Measurements from ENCODE around the gene CAMK2N1.
"Not testable (repeated sequence)": the region's sequence is repeated elsewhere in the genome, so short reads cannot be mapped to it uniquely, and the experiment has no call there.

The CAMK2N1 gene

DNA sequence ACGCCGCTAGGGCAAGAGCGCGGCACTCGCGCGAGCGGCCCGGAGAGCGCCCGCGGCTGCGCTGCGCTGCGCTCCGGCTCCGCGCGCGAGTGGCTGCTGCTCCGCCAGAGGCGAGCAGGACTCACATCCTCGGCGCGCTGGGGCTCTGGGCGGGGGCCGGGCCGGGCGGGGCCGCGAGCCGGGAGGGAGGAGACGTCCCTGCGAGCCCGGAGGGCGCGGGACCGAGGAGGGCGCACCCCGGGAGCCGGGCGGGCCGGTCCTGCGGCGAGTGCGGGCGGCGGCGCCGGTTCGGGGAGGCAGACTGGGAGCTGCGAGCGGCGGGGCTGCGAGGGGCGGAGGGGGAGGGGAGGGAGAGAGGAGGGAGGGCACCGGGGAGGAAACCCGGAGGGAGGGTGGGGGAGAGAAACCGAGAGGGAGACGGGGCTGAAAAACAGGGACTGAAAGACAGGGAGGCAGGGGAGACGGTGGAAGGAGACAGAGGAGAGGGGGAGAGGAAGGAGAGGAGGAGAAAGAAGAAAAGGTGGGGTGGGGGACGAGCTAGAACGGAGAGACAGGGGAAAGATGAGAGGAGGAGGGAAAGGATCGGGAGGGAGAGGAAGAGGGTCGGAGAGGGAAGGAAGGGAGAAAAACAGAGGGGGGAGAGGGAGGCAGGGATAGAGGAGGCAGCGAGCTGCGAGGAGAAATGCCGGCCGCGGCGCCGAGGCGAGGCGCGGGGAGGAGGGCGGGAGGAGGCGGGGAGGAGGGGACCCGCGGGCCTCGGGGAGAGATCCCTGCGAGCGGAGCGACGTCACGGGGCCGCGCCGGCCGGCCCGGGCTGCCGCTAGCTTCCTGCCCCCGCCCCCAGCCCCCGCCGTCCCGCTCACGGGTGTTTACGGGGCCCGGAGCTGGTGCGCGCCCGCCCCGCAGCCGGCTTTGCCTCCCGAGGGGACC, at the start of gene CAMK2N1:
CAMK2N1 (minus strand) TSS at position 684 of the 930 bp plus-strand sequence. CDS start 831 bp downstream, outside the sequence.
- DNase-seq (ENCODE audit: low read depth in 2 of 2), result peak; percentile 41 to 54

DNA sequence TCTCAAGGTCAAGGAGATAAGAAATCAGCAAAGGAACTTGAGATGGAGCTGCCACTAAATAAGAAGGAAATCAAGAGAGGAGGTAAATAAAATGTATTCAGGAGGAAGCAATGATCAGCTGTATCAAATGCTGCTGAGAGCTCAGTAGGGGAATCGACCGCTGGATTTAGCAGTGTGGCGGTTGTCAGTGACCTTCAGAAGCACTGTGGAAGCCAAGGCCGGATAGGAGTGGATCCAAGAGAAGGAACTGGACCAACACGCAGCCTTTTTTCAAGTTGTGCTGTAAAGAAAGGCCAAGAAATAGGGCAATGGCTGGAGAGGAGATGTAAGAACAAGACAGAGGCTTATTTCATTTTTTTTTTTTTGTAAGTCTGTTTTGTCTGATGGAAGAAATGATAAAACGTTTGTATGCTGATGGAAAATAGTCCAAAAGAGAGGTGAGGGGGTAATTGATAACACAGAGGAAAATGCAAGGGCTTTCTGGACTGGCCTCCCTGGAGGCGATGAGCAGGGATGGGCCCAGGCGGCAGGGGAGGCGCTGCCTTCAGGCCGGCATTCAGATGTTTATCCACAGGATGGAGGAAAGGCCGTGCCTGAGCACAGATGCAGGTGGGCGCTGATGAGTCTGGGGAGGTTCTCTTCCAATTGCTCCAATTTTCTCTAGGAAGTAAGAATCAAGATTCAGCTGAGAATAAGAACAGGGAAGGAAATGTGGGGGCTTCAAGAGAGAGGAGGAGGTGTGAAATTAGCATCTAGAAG, 48.8 kb upstream of the CAMK2N1 start:
- no peak for DNase-seq (ENCODE audit: low read depth in 2 of 2)

- no peak for DNase-seq (ENCODE audit: low read depth in 2 of 2)
Measured at GRCh38 chr1:20533635-20534034, 47.6 kb upstream of the CAMK2N1 start.

DNA sequence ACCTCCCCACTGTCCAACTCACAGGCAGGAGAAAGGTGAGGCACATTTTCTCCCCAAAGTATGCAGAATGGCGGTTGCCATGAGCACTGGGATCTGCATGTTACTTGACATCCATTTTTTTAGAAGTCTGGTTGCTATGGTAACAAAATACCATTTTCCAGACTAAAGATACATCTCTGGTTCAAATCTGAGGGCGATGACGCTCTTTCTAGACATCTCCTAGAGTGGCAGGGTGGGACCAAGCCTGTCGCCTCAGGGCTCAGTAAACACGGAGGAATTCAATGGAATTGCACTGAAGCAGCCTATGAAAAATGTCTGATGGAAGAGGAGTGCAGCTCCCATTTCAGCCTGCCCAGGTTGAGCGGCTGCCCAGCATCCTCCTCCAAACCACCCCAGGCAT, 44.9 kb upstream of the CAMK2N1 start:
- no peak for DNase-seq (ENCODE audit: low read depth in 2 of 2)

DNA sequence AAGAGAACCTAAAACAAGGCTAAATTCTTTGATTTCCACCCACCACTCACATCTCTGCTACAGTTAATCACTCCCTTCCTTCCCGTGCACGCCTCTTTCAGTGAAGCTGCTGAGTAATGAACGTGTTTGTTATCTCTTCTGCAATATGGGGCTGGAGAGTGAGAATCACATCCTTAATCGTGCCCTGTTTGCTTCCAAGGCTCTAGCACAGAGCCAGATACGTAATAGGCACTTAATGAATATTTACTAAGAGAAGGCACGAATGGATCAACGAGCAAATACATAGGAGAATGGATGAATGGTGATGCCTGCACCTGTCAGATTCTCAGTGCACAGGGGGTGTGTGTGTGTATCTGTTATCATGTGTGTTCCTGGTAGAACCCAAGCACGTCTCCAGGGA, 44.3 kb upstream of the CAMK2N1 start:
- no peak for DNase-seq (ENCODE audit: low read depth in 2 of 2)

DNA sequence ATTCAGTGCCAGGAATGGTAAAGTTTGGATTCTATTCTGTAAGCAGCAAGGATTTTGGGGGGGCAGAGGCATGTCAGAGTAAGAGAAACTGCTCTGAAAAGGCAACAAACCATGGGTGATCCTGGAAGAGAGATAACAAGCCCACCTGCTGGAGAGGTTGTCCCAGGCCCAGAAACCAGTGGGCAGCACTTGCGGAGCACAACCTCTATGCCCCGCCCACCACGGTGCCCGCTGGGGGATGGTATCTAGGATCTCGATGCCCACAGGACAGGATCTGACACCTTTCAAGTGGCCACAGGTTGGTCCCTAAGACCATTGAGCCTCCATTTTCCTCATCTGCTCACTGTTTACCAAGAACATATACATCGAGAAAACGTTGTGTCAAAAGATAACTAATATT, 42.2 kb upstream of the CAMK2N1 start:
- no peak for DNase-seq (ENCODE audit: low read depth in 2 of 2)

GRCh38 chr1:20526267-20526666, 40.3 kb upstream of the CAMK2N1 start:
- no peak for DNase-seq (ENCODE audit: low read depth in 2 of 2)

GRCh38 chr1:20521960-20522861, 36.2 kb upstream of the CAMK2N1 start:
- DNase-seq (ENCODE audit: low read depth in 2 of 2), result peak; percentile 47 to 48

DNA sequence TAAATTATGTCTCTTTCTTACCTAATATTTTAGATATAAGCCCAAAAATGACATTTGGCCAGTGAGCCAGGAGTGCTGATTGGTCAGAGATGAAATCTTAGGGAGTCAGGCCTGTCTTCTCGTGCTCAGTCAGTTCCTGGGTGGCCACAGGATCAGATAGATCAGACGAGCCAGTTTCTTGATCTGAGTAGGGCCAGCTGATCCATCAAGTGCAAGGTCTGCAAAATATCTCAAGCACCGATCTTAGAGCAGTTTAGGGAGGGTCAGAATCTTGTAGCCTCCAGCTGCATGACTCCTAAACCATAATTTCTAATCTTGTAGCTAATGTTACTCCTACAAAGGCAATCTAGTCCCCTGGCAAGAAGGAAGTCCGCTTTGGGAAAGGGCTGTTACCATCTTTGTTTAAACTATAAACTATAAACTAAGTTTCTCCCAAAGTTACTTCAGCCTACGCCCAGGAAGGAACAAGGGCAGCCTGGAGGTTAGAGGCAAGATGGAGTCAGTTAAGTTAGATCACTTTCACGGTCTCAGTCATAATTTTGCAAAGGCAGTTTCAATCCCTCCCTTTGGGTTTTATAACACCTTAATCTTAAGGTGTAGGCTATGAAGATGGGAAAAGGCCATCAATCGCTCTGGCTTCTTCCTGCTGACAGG, 33.7 kb upstream of the CAMK2N1 start:
- DNase-seq (ENCODE audit: low read depth in 2 of 2), result not testable (repeated sequence)

- no peak for DNase-seq (ENCODE audit: low read depth in 2 of 2)
Measured at GRCh38 chr1:20511518-20512428, 25.8 kb upstream of the CAMK2N1 start.

GRCh38 chr1:20508411-20508771, 22.4 kb upstream of the CAMK2N1 start:
- DNase-seq (ENCODE audit: low read depth in 2 of 2), result no peak

DNA sequence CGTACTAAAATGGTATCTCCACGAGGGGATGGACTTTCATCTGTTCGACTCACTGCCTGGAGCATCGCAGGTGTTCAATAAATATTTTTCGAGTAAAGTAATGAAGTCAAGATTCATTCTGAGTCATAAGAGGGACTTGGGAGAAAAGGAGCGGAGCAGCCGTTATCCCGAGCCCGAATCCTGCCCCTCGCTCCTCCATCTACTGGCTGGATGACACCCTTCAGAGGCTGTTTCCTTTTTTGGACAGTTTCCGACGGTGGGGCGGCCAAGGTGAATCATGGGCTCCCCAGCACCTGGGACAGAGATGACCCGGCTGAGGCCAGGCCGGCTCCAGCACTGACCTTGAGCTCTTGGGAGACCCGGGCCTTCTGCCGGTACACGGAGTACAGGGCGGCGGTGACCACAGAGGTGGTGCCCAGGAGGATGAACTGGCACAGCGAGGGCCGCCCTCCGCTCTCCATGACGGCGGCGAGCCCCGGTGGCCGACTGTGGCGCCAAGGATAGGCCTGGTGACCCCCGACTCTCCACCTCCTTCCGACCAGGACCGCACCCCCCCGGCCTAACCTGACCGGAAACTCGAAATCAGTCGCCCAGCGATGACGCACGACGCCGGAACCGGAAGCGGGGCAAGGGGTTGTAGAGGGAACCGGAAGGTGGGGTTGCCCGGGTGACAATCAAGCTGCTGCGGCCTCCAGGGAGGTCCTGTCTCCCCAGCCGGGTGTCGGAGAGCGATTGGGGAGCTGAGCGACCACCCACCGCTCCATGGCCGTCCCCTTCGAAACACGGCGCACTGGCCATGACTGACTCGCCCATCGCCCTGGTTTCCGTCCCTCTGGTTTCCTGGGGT, 21.8 kb upstream of the CAMK2N1 start, which contains the start of gene MUL1:
MUL1 (minus strand) TSS at position 588 of the 847 bp plus-strand sequence; CDS start at position 461, 127 bp downstream.
- peak; percentile 87 to 92 for DNase-seq (ENCODE audit: low read depth in 2 of 2)

DNA sequence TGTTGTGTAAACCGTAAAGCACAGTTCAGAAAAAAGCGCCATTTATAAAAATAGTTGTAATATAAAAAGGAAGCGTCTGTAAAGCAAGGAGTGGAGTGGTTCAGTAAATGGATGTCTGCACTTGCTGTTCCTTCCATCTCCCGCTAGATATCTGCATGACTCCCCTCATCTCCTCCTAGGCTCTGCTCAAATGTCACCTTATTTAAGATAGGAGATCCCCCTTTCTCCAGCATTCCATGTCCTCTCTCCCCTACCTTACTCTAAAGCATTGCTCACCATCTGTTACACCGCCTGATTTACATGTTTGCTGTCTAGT, 21.2 kb upstream of the CAMK2N1 start:
- DNase-seq (ENCODE audit: low read depth in 2 of 2), result no peak

- no peak for DNase-seq (ENCODE audit: low read depth in 2 of 2)
Measured at GRCh38 chr1:20505488-20505887, 19.5 kb upstream of the CAMK2N1 start.

GRCh38 chr1:20500716-20501115, 14.7 kb upstream of the CAMK2N1 start:
- DNase-seq (ENCODE audit: low read depth in 2 of 2), result no peak

- DNase-seq (ENCODE audit: low read depth in 2 of 2), result no peak
Measured at GRCh38 chr1:20499718-20500117, 13.7 kb upstream of the CAMK2N1 start.

- DNase-seq (ENCODE audit: low read depth in 2 of 2), result no peak
Measured at GRCh38 chr1:20499105-20499504, 13.1 kb upstream of the CAMK2N1 start.

GRCh38 chr1:20498116-20498515, 12.1 kb upstream of the CAMK2N1 start:
- DNase-seq (ENCODE audit: low read depth in 2 of 2), result no peak

GRCh38 chr1:20497506-20497905, 11.5 kb upstream of the CAMK2N1 start:
- DNase-seq (ENCODE audit: low read depth in 2 of 2), result no peak
